ENCODE measurements around the gene KRT26. TPM values are rescaled to one million over a fixed set of nuclear protein-coding genes. Genes with fewer than 3 reads are reported as not detected.
"Not testable (repeated sequence)": the region's sequence is repeated elsewhere in the genome, so short reads cannot be mapped to it uniquely, and the experiment has no call there.

KRT26 gene, protein sequence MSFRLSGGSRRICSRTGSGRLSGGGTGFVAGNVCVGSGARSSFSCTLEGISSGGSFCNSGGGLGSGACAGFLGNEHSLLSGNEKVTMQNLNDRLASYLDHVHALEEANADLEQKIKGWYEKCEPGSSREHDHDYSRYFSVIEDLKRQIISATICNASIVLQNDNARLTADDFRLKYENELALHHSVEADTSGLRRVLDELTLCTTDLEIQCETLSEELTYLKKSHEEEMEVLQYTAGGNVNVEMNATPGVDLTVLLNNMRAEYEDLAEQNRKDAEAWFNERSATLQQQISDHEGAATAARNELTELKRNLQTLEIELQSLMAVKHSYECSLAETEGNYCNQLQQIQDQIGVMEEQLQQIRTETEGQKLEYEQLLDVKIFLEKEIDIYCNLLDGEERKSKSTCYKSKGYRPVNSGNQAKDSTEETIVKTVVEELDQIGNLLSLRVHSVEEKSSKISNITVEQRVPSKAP
- total RNA-seq (2014; rRNA removed; shearing (Covaris generic)) = not detected in 2 replicates

GRCh38 chr17:40772101-40772500 lies at the start of gene KRT26:
Gene KRT26 (minus strand): TSS chr17:40772201. CDS start chr17:40772113, 88 bp downstream.
- in situ Hi-C loops (cut with HindIII; ENCODE audit: low sequenced_read_pairs) = no loop called here
- DNase-seq (ENCODE audit: low spot score) = no peak

DNA sequence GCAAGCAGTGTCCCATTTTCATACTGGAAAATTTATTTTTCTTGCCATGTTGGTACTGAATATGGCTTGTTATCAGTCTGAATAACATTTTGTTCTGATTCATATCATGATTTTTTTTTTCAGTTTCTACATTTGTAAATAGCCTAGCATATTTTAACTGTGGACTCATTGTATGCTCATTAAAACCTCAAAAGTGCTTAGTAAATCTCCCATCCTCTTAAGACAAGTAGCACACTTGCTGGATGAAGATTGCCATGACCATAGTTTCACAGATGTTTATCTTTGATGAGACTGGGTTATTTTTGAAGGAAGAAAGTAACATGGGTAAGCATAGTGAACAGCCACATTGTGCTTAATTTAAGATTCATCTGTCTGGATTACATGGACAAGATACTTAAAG lies 49.5 kb upstream of the KRT26 start:
- in situ Hi-C loops (cut with HindIII; ENCODE audit: low sequenced_read_pairs) = no loop called here
- no peak for DNase-seq (ENCODE audit: low spot score)

DNA sequence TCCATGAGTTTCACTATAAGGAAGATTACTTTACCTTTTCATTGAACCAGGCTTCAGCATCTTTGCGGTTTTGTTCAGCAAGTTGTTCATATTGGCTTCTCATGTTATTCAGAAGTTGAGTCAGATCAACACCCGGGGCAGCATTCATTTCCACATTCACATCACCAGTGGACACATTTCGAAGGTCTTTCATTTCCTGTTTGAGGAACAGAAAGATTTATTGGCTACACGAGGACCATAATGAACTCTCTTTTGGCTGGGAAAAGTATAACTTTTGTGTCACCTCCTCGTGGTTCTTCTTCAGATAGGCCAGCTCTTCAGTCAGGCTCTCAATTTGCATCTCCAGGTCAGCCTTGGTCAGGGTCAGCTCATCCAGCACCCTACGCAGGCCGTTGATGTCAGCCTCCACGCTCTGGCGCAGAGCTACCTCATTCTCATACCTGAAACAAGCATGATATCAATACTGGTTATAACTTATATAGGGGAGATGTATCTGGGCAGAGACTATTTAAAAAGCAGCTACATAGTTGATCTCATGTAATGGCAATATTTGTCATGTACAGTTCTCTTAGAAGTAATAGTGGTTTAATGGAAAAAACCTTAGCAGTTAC lies 48.3 kb upstream of the KRT26 start:
- no peak for DNase-seq (ENCODE audit: low spot score)
- in situ Hi-C loops (cut with HindIII; ENCODE audit: low sequenced_read_pairs) = no loop called here

DNA sequence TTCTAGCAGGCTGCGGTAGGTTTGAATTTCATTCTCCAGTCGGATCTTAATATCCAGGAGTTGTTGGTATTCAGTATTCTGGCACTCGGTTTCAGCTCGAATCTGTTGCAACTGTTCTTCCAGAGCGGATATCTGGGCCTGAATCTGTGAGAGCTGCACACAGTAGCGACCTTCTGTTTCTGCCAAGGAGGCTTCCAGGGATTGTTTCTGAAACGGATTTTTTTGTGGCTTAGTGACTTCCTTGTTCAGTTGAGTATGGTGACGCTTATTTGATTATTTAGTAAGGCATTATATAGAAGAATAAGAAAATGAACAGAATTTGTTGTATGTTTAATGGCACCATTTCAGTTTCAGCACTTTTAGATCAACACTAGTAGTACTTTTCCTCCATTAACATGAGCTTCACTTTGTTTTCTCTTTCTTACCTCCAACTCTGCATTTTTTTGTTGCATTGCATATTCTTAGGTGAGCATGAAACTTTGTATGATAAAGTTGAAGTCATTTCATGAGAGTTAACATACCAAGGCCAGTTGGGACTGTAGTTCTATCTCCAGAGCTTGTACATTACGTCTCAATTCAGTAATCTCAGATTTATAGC lies 47.6 kb upstream of the KRT26 start:
- in situ Hi-C loops (cut with HindIII; ENCODE audit: low sequenced_read_pairs) = no loop called here
- peak; percentile 23 for DNase-seq (ENCODE audit: low spot score)

DNA sequence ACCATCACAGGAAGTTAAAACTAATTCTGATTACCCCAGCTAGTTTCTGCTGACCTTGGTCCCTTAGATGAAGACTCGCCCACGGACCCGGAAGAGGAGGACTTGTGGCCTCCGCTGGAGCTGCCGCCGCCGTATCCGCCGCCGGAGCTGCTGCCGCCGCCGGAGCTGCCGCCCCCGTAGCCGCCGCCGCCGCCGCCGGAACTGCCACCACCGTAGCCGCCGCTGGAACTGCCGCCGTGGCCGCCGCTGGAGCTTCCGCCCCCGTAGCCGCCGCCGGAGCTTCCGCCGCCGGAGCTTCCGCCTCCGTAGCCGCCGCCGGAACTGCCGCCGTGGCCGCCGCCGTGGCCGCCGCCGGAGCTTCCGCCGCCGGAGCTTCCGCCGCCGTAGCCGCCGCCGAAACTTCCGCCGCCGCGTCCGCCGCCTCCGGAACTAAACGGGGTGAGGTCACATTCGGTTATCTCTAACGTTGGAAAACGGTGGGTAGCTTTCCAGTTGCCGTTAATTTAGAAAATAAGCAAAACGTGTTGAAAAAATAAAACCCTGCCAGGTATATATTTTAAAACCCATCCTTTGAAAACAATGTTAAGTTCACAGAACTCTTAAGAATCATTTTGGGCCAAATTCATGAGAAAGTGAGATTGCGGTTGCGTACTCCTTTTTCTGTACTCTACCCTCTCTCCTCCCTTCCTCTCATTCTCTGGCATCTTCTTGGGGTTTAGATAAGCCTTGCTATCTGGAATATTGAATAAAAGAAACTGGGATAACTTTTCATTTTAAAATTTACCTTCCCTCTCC lies 46.9 kb upstream of the KRT26 start:
- in situ Hi-C loops (cut with HindIII; ENCODE audit: low sequenced_read_pairs) = no loop called here

DNA sequence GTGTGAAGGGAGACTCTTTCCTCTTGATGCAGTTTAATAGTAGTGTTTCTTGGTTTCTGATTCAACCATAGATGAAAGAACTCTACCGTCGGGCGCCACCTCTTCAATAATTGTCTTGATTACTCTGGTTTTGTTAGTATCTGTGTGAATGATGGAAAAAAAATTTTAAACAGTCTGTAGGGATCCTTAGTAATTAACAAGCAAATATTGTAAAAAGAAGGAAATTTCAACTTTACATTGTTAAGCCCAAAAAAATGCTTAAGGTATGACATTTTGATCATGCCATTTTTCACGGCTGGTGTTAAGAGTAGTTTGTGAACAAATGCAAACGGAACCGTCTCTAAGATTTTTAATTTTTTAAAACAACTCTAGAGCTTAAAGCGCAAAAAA lies 46.3 kb upstream of the KRT26 start:
- in situ Hi-C loops (cut with HindIII; ENCODE audit: low sequenced_read_pairs) = no loop called here
- no peak for DNase-seq (ENCODE audit: low spot score)

More for the DNA sequence above, 46.9 kb upstream of the KRT26 start:
- peak; percentile 83 for DNase-seq (ENCODE audit: low spot score)

- DNase-seq (ENCODE audit: low spot score) = no peak
- in situ Hi-C loops (cut with HindIII; ENCODE audit: low sequenced_read_pairs) = no loop called here
Observed at GRCh38 chr17:40817103-40817682, 45.2 kb upstream of the KRT26 start.

GRCh38 chr17:40816569-40816968 lies 44.6 kb upstream of the KRT26 start:
- in situ Hi-C loops (cut with HindIII; ENCODE audit: low sequenced_read_pairs) = no loop called here
- no peak for DNase-seq (ENCODE audit: low spot score)

DNA sequence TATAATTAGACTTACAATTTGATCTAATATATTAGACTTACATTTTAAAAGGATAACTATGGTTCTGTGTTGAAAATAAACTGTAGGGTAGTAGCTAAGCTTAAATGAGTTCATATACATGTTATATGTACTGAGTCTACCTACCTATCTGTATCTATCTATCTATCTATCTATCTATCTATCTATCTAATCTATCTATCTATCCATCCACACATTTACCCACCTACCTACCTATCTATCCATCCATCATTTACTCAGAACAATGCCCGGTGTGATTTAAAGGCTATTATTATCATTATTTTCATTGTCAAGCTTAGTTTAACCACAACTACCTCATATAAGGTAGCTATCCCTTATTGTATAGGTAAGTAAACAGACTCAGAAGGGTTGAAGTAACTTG lies 43.4 kb upstream of the KRT26 start:
- in situ Hi-C loops (cut with HindIII; ENCODE audit: low sequenced_read_pairs) = no loop called here
- DNase-seq (ENCODE audit: low spot score) = no peak

GRCh38 chr17:40814657-40815056 lies 42.7 kb upstream of the KRT26 start:
- in situ Hi-C loops (cut with HindIII; ENCODE audit: low sequenced_read_pairs); DNase-seq (ENCODE audit: low spot score): not testable (repeated sequence)

DNA sequence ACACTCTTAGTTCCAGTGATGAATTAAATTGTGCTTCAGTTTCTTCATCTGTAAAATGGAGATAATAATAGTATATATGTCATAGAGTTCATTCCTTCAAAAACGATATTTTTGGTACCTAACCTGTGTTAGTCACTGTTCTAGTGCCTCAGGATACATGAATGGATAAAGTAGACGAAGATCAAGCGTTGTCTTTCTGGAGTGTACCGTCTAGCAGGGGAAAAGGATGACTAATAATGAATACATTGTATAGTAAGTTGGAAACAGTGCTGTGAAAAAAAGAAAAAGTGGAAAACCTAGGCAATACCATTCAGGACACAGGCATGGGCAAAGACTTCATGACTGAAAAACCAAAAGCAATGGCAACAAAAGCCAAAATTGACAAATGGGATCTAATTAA lies 41.8 kb upstream of the KRT26 start:
- no peak for DNase-seq (ENCODE audit: low spot score)
- in situ Hi-C loops (cut with HindIII; ENCODE audit: low sequenced_read_pairs) = no loop called here

- in situ Hi-C loops (cut with HindIII; ENCODE audit: low sequenced_read_pairs) = no loop called here
- DNase-seq (ENCODE audit: low spot score) = no peak
Observed at GRCh38 chr17:40812639-40813038, 40.6 kb upstream of the KRT26 start.

DNA sequence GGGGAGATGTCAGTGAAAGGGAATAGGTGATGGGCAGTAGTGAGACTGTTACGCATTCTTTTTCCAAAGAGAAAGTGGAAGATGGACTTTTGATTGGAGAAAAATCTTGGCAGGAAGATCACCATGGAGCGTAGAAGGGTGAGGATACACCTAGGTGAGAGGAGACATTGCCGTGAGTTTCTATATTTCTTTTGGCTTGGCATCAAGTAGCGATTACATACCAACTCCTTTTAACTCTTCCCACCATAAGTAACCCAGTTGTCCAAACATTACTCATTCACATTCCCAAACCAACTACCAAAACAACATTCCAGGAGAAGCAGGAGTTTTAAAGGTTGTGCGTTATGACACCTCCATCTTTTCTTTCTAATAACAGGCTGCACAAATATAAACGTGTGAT lies 38.5 kb upstream of the KRT26 start:
- in situ Hi-C loops (cut with HindIII; ENCODE audit: low sequenced_read_pairs) = no loop called here
- DNase-seq (ENCODE audit: low spot score) = no peak

GRCh38 chr17:40809721-40810421 lies 37.9 kb upstream of the KRT26 start:
- no peak for DNase-seq (ENCODE audit: low spot score)
- in situ Hi-C loops (cut with HindIII; ENCODE audit: low sequenced_read_pairs) = no loop called here

DNA sequence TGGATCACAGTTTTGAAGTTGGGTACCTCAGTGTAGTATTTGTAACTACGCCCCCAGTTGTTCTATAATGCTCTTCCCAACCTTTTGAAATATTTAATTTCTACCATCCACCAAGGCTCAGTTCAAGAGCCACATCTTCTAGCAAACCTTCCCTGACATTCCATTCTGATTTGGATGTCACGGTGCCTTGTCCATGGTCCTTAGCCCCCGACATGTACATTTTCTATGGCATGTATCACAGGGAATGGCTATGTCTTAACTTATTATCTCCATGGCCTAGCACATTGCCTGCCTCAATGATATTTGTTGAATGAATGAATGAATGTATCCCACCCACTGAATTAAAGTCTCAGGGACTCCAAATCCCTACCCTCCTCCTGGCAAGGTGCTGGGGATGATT lies 34.1 kb upstream of the KRT26 start:
- in situ Hi-C loops (cut with HindIII; ENCODE audit: low sequenced_read_pairs) = no loop called here
- DNase-seq (ENCODE audit: low spot score) = no peak

DNA sequence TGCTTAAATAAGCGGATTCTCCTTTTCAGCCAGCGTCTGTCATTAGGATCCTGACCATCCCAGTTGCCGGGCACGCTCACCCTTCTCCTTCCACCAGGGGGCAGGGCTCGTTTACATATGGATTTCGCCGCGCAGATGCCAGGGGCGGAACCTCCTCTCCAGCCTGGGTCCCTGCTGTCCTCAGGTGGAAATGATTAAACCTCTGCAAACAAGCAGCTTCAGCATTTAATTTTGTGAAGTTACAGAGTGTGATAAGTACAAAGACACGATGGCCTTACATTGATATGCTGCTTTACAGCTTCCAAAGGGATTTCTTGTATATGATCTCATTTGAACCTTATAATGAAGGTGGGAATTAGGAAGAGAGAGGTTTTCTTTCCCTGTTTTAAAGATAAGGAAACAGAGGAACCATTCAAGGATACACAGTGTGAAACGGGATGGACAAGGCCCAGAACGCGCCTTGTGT lies 31.6 kb upstream of the KRT26 start:
- peak; percentile 76 for DNase-seq (ENCODE audit: low spot score)
- in situ Hi-C loops (cut with HindIII; ENCODE audit: low sequenced_read_pairs) = no loop called here

GRCh38 chr17:40801157-40801556 lies 29.2 kb upstream of the KRT26 start:
- in situ Hi-C loops (cut with HindIII; ENCODE audit: low sequenced_read_pairs) = no loop called here

GRCh38 chr17:40800381-40800780 lies 28.4 kb upstream of the KRT26 start:
- in situ Hi-C loops (cut with HindIII; ENCODE audit: low sequenced_read_pairs) = no loop called here

More at GRCh38 chr17:40801157-40801556, 29.2 kb upstream of the KRT26 start:
- DNase-seq (ENCODE audit: low spot score) = no peak

More at GRCh38 chr17:40800381-40800780, 28.4 kb upstream of the KRT26 start:
- DNase-seq (ENCODE audit: low spot score) = no peak
